Measurements from ENCODE around the gene SLCO3A1.

Gene SLCO3A1

GRCh38 chr15:92020804-92021203, 167.3 kb downstream of the SLCO3A1 start:
- DNase-seq (ENCODE audit: low read depth), result peak; percentile 49
- H3K4me3 ChIP-seq (ENCODE audit: control insufficient read depth, low read depth, low read length), result no peak overlapping the region
- no peak for TF ChIP-seq CTCF (conservative IDR thresholded peaks at IDR 0.05; ENCODE audit: control insufficient read depth, insufficient read depth, low read depth, low read length)

GRCh38 chr15:92021792-92022191, 168.3 kb downstream of the SLCO3A1 start:
- DNase-seq (ENCODE audit: low read depth), result no peak

GRCh38 chr15:92023965-92024364, 170.5 kb downstream of the SLCO3A1 start:
- TF ChIP-seq CTCF (conservative IDR thresholded peaks at IDR 0.05; ENCODE audit: control insufficient read depth, insufficient read depth, low read depth, low read length), result no peak
- no peak overlapping the region for H3K4me3 ChIP-seq (ENCODE audit: control insufficient read depth, low read depth, low read length)
- DNase-seq (ENCODE audit: low read depth), result peak; percentile 23

More at GRCh38 chr15:92021792-92022191, 168.3 kb downstream of the SLCO3A1 start:
- H3K4me3 ChIP-seq (ENCODE audit: control insufficient read depth, low read depth, low read length), result no peak overlapping the region
- TF ChIP-seq CTCF (conservative IDR thresholded peaks at IDR 0.05; ENCODE audit: control insufficient read depth, insufficient read depth, low read depth, low read length), result no peak

- no peak for TF ChIP-seq CTCF (conservative IDR thresholded peaks at IDR 0.05; ENCODE audit: control insufficient read depth, insufficient read depth, low read depth, low read length)
- no peak overlapping the region for H3K4me3 ChIP-seq (ENCODE audit: control insufficient read depth, low read depth, low read length)
- DNase-seq (ENCODE audit: low read depth), result no peak
These were observed 172.3 kb downstream of the SLCO3A1 start for GRCh38 chr15:92025706-92026270.

GRCh38 chr15:92028389-92028724, 174.8 kb downstream of the SLCO3A1 start:
- H3K4me3 ChIP-seq (ENCODE audit: control insufficient read depth, low read depth, low read length), result no peak overlapping the region
- DNase-seq (ENCODE audit: low read depth), result no peak
- no peak for TF ChIP-seq CTCF (conservative IDR thresholded peaks at IDR 0.05; ENCODE audit: control insufficient read depth, insufficient read depth, low read depth, low read length)

GRCh38 chr15:92029767-92030166, 176.3 kb downstream of the SLCO3A1 start:
- TF ChIP-seq CTCF (conservative IDR thresholded peaks at IDR 0.05; ENCODE audit: control insufficient read depth, insufficient read depth, low read depth, low read length), result no peak
- no peak overlapping the region for H3K4me3 ChIP-seq (ENCODE audit: control insufficient read depth, low read depth, low read length)
- no peak for DNase-seq (ENCODE audit: low read depth)

GRCh38 chr15:92033314-92033713, 179.8 kb downstream of the SLCO3A1 start:
- TF ChIP-seq CTCF (conservative IDR thresholded peaks at IDR 0.05; ENCODE audit: control insufficient read depth, insufficient read depth, low read depth, low read length), result no peak
- DNase-seq (ENCODE audit: low read depth), result no peak
- no peak overlapping the region for H3K4me3 ChIP-seq (ENCODE audit: control insufficient read depth, low read depth, low read length)

All from fibroblast of mammary gland (primary cell).